K562 (cell line): ENCODE data around the gene ERFL. TPM values are rescaled to one million over a fixed set of nuclear protein-coding genes. Genes with fewer than 3 reads are reported as not detected.
A peak's percentile ranks its signal among the peaks of the same experiment; 100 is the strongest.

Experiments
- ATF3 ChIP-seq, 2 experiments: fragments of 450-650 bp in 1 of 2; sonication (generic) in 1 of 2; formaldehyde crosslinking in 1 of 2; IDR thresholded peaks in 1 of 2; conservative IDR thresholded peaks in 1 of 2; 2 replicates each; pipeline versions ENCODE4 v1.6.1 to v1.8.1; 2016 to 2023; ENCODE audit warnings: mild to moderate bottlenecking in 2 of 2, moderate library complexity in 2 of 2, inconsistent platforms in 1 of 2, missing genetic modification reagents in 1 of 2
- CEBPG ChIP-seq, 3 experiments: fragments of 200-800 bp in 1 of 3; sonication (Bioruptor generic) in 1 of 3; sonication (generic) in 1 of 3; formaldehyde crosslinking in 1 of 3; IDR thresholded peaks in 2 of 3; conservative IDR thresholded peaks in 1 of 3; 2 replicates each; pipeline versions ENCODE4 v1.6.1 to v1.8.0; 2016 to 2022; ENCODE audit warnings: missing compliant biosample characterization in 2 of 3, missing genetic modification characterization in 2 of 3, mild to moderate bottlenecking in 1 of 3, missing genetic modification reagents in 1 of 3
- CXXC5 ChIP-seq: fragments of 250-450 bp; sonication (Bioruptor Pico); IDR thresholded peaks from 2 replicates; pipeline ENCODE4 v1.8.0; 2022; ENCODE audit warnings: inconsistent platforms, mild to moderate bottlenecking, moderate library complexity
- MGA ChIP-seq: fragments of 450-650 bp; IDR thresholded peaks from 2 replicates; pipeline ENCODE4 v1.6.1; 2016; ENCODE audit warnings: mild to moderate bottlenecking, moderate library complexity
- NFYB ChIP-seq: IDR thresholded peaks from 2 replicates; pipeline ENCODE4 v1.6.1; 2011; ENCODE audit warnings: mild to moderate bottlenecking, moderate library complexity; ENCODE audit not compliant: insufficient read length; ENCODE audit errors: extremely low read depth
- NR3C1 ChIP-seq: sonication (generic); formaldehyde crosslinking; IDR thresholded peaks from 2 replicates; pipeline ENCODE4 v1.8.1; 2022; ENCODE audit warnings: missing genetic modification reagents
- YY1 ChIP-seq, 3 experiments: IDR thresholded peaks; 2 replicates each; pipeline ENCODE4 v1.6.1; 2011; ENCODE audit warnings: low read length in 2 of 3, mild to moderate bottlenecking in 2 of 3, moderate library complexity in 2 of 3, borderline replicate concordance in 1 of 3, control low read depth in 1 of 3, low read depth in 1 of 3; ENCODE audit not compliant: insufficient read depth in 3 of 3, insufficient replicate concordance in 2 of 3, control insufficient read depth in 1 of 3, insufficient read length in 1 of 3; ENCODE audit errors: extremely low read depth in 1 of 3
- ZBTB2 ChIP-seq: fragments of 450-650 bp; IDR thresholded peaks from 2 replicates; pipeline ENCODE4 v1.6.1; 2016; ENCODE audit warnings: antibody characterized with exemption
- polyA plus RNA-seq, 8 experiments: library from polyadenylated mRNA; depleted of rRNA in 4 of 8; stranded (reverse) in 5 of 8; unstranded in 3 of 8; fragments of >200 nt; fragmentation: Nextera tagmentation in 2 of 8; fragmentation: Illumina TruSeq in 1 of 8; extraction: Ambion mirVana in 2 of 8; extraction: Trizol in 1 of 8; gene quantifications; 2 replicates each; pipeline versions ENCODE4 v1.2.1 to v1.2.3, GENCODE V29; 2011 to 2014; ENCODE audit warnings: inconsistent platforms in 1 of 8, missing spikeins in 1 of 8
- total RNA-seq, 7 experiments: library from RNA; depleted of rRNA in 6 of 7; stranded (reverse); fragments of >200 nt in 6 of 7; fragmentation: Illumina TruSeq in 2 of 7; extraction: Trizol in 2 of 7; gene quantifications; 2 replicates each; pipeline versions ENCODE4 v1.2.1 to v1.2.3, GENCODE V29; 2011 to 2021; ENCODE audit warnings: low replicate concordance in 1 of 7

The ERFL gene
- total and polyA plus RNA-seq, 9 of the 15 experiments (the other 6 are each of a cell fraction or from before 2014, with no cell fraction given): 0.07 to 0.75 (median 0.32) TPM; not detected in 4

GRCh38 chr19:41939861-41940730 is 11.8 kb upstream of the ERFL start (continued):
- TF ChIP-seq MGA: peak; percentile 41; the same call in 1 of the 2 replicates
- TF ChIP-seq ZBTB2: peak; percentile 34; the same call in 1 of the 2 replicates
- 0 out of 2 replicates have a peak, but pooled peaks have one; percentile 14 for TF ChIP-seq ATF3 (IDR thresholded peaks at IDR 0.05)
- no peak for TF ChIP-seq ATF3 (CRISPR knock-in tag; conservative IDR thresholded peaks at IDR 0.05)
- TF ChIP-seq CXXC5 (CRISPR knock-in tag): peak; percentile 34; the same call in 1 of the 2 replicates
- 0 out of 2 replicates have a peak, but pooled peaks have one; percentile 29 for TF ChIP-seq NR3C1 (CRISPR knock-in tag)
- TF ChIP-seq YY1 (IDR thresholded peaks at IDR 0.05; ENCODE audit: borderline replicate concordance in 1 of 3, control insufficient read depth in 1 of 3, extremely low read depth in 1 of 3, insufficient read depth in 3 of 3, insufficient read length in 1 of 3, insufficient replicate concordance in 2 of 3, low read depth in 1 of 3, low read length in 2 of 3): peak in 1 of 3 experiments; percentile 62
- no peak for TF ChIP-seq CEBPG (CRISPR knock-in tag; IDR thresholded peaks at IDR 0.05)
- TF ChIP-seq CEBPG (tag; conservative IDR thresholded peaks at IDR 0.05 in 1 of 2, IDR thresholded peaks at IDR 0.05 in 1 of 2): no peak
- TF ChIP-seq NFYB: no peak
